ENCODE data around the gene GRHPR.
A peak's percentile ranks its signal among the peaks of the same experiment; 100 is the strongest.

GRHPR gene

GRCh38 chr9:37410969-37411785 is 11.3 kb upstream of the GRHPR start:
- Histone ChIP-seq H3K27ac (ENCODE audit: low read depth, low read length) (no peak overlapping the region), H3K79me2 (ENCODE audit: control insufficient read depth, insufficient read depth, low read length, unreplicated experiment) (no peaks in the 10 kb centered on the region), H3K36me3 (ENCODE audit: insufficient read depth, low read length) (no peaks in the 10 kb centered on the region), H3K4me1 (ENCODE audit: control insufficient read depth, insufficient read depth, low read length, unreplicated experiment) (peaks cover 3% of the 10 kb centered on the region), H3K4me3 (ENCODE audit: low read depth, low read length) (no peak overlapping the region), H2AFZ (ENCODE audit: low read length, unreplicated experiment) (no peak overlapping the region), H3K27me3 (ENCODE audit: insufficient read depth, low read length) (no peaks in the 10 kb centered on the region)

- Histone ChIP-seq H3K4me1 (ENCODE audit: control insufficient read depth, insufficient read depth, low read length, unreplicated experiment) (peaks cover 3% of the 10 kb centered on the region), H3K79me2 (ENCODE audit: control insufficient read depth, insufficient read depth, low read length, unreplicated experiment) (no peaks in the 10 kb centered on the region), H2AFZ (ENCODE audit: low read length, unreplicated experiment) (no peak overlapping the region), H3K4me3 (ENCODE audit: low read depth, low read length) (no peak overlapping the region), H3K27me3 (ENCODE audit: insufficient read depth, low read length) (no peaks in the 10 kb centered on the region), H3K27ac (ENCODE audit: low read depth, low read length) (no peak overlapping the region), H3K36me3 (ENCODE audit: insufficient read depth, low read length) (no peaks in the 10 kb centered on the region)
These were observed 9.9 kb upstream of the GRHPR start for GRCh38 chr9:37412431-37413151.

- H3K4me1 ChIP-seq (ENCODE audit: control insufficient read depth, insufficient read depth, low read length, unreplicated experiment) = peaks cover 3% of the 10 kb centered on the region
- no peaks in the 10 kb centered on the region for H3K36me3 ChIP-seq (ENCODE audit: insufficient read depth, low read length)
- no peak overlapping the region for H2AFZ ChIP-seq (ENCODE audit: low read length, unreplicated experiment)
- no peak overlapping the region for H3K27ac ChIP-seq (ENCODE audit: low read depth, low read length)
- H3K27me3 ChIP-seq (ENCODE audit: insufficient read depth, low read length) = no peaks in the 10 kb centered on the region
- no peak overlapping the region for H3K4me3 ChIP-seq (ENCODE audit: low read depth, low read length)
- H3K79me2 ChIP-seq (ENCODE audit: control insufficient read depth, insufficient read depth, low read length, unreplicated experiment) = no peaks in the 10 kb centered on the region
These were observed 9.2 kb upstream of the GRHPR start for GRCh38 chr9:37413311-37413710.

- Histone ChIP-seq H3K4me1 (ENCODE audit: control insufficient read depth, insufficient read depth, low read length, unreplicated experiment) (peaks cover 3% of the 10 kb centered on the region), H3K36me3 (ENCODE audit: insufficient read depth, low read length) (no peaks in the 10 kb centered on the region)
These were observed 8.0 kb upstream of the GRHPR start for GRCh38 chr9:37414503-37414943.

GRCh38 chr9:37415011-37415719 is 7.3 kb upstream of the GRHPR start:
- Histone ChIP-seq H3K27ac (ENCODE audit: low read depth, low read length) (no peak overlapping the region), H3K36me3 (ENCODE audit: insufficient read depth, low read length) (no peaks in the 10 kb centered on the region), H3K4me1 (ENCODE audit: control insufficient read depth, insufficient read depth, low read length, unreplicated experiment) (peaks cover 3% of the 10 kb centered on the region), H3K27me3 (ENCODE audit: insufficient read depth, low read length) (no peaks in the 10 kb centered on the region), H3K79me2 (ENCODE audit: control insufficient read depth, insufficient read depth, low read length, unreplicated experiment) (no peaks in the 10 kb centered on the region), H3K4me3 (ENCODE audit: low read depth, low read length) (no peak overlapping the region), H2AFZ (ENCODE audit: low read length, unreplicated experiment) (peak overlapping the region; percentile 80)

More at GRCh38 chr9:37414503-37414943, 8.0 kb upstream of the GRHPR start:
- no peaks in the 10 kb centered on the region for H3K27me3 ChIP-seq (ENCODE audit: insufficient read depth, low read length)
- H3K79me2 ChIP-seq (ENCODE audit: control insufficient read depth, insufficient read depth, low read length, unreplicated experiment) = no peaks in the 10 kb centered on the region
- H3K27ac ChIP-seq (ENCODE audit: low read depth, low read length) = no peak overlapping the region
- H2AFZ ChIP-seq (ENCODE audit: low read length, unreplicated experiment) = peak overlapping the region; percentile 80
- no peak overlapping the region for H3K4me3 ChIP-seq (ENCODE audit: low read depth, low read length)

GRCh38 chr9:37417252-37417803 is 5.2 kb upstream of the GRHPR start:
- Histone ChIP-seq H3K79me2 (ENCODE audit: control insufficient read depth, insufficient read depth, low read length, unreplicated experiment) (no peaks in the 10 kb centered on the region), H3K27me3 (ENCODE audit: insufficient read depth, low read length) (no peaks in the 10 kb centered on the region), H2AFZ (ENCODE audit: low read length, unreplicated experiment) (no peak overlapping the region), H3K4me3 (ENCODE audit: low read depth, low read length) (no peak overlapping the region), H3K4me1 (ENCODE audit: control insufficient read depth, insufficient read depth, low read length, unreplicated experiment) (peaks cover 12% of the 10 kb centered on the region), H3K36me3 (ENCODE audit: insufficient read depth, low read length) (no peaks in the 10 kb centered on the region), H3K27ac (ENCODE audit: low read depth, low read length) (no peak overlapping the region)

GRCh38 chr9:37417857-37418618 is 4.5 kb upstream of the GRHPR start:
- H3K4me1 ChIP-seq (ENCODE audit: control insufficient read depth, insufficient read depth, low read length, unreplicated experiment) = peaks cover 12% of the 10 kb centered on the region
- peaks cover 5% of the 10 kb centered on the region for H3K79me2 ChIP-seq (ENCODE audit: control insufficient read depth, insufficient read depth, low read length, unreplicated experiment)
- no peak overlapping the region for H3K27ac ChIP-seq (ENCODE audit: low read depth, low read length)
- no peaks in the 10 kb centered on the region for H3K36me3 ChIP-seq (ENCODE audit: insufficient read depth, low read length)
- no peak overlapping the region for H3K4me3 ChIP-seq (ENCODE audit: low read depth, low read length)
- H3K27me3 ChIP-seq (ENCODE audit: insufficient read depth, low read length) = no peaks in the 10 kb centered on the region
- H2AFZ ChIP-seq (ENCODE audit: low read length, unreplicated experiment) = no peak overlapping the region

GRCh38 chr9:37419204-37419603 is 3.3 kb upstream of the GRHPR start:
- Histone ChIP-seq H3K4me1 (ENCODE audit: control insufficient read depth, insufficient read depth, low read length, unreplicated experiment) (peaks cover 20% of the 10 kb centered on the region), H2AFZ (ENCODE audit: low read length, unreplicated experiment) (no peak overlapping the region), H3K4me3 (ENCODE audit: low read depth, low read length) (no peak overlapping the region), H3K79me2 (ENCODE audit: control insufficient read depth, insufficient read depth, low read length, unreplicated experiment) (peaks cover 17% of the 10 kb centered on the region), H3K27ac (ENCODE audit: low read depth, low read length) (no peak overlapping the region), H3K36me3 (ENCODE audit: insufficient read depth, low read length) (no peaks in the 10 kb centered on the region), H3K27me3 (ENCODE audit: insufficient read depth, low read length) (no peaks in the 10 kb centered on the region)

GRCh38 chr9:37420271-37421215 is 2.0 kb upstream of the GRHPR start:
- no peaks in the 10 kb centered on the region for H3K27me3 ChIP-seq (ENCODE audit: insufficient read depth, low read length)
- peaks cover 23% of the 10 kb centered on the region for H3K4me1 ChIP-seq (ENCODE audit: control insufficient read depth, insufficient read depth, low read length, unreplicated experiment)
- no peak overlapping the region for H2AFZ ChIP-seq (ENCODE audit: low read length, unreplicated experiment)
- H3K27ac ChIP-seq (ENCODE audit: low read depth, low read length) = no peak overlapping the region
- H3K4me3 ChIP-seq (ENCODE audit: low read depth, low read length) = no peak overlapping the region
- H3K79me2 ChIP-seq (ENCODE audit: control insufficient read depth, insufficient read depth, low read length, unreplicated experiment) = peaks cover 25% of the 10 kb centered on the region
- no peaks in the 10 kb centered on the region for H3K36me3 ChIP-seq (ENCODE audit: insufficient read depth, low read length)
